ENCODE results near the gene HHEX. TPM values are rescaled to one million over a fixed set of nuclear protein-coding genes. Genes with fewer than 3 reads are reported as not detected.

HHEX gene
- polyA plus RNA-seq, 2 of the 4 experiments (the other 2 are of a cell fraction) = 18.1 to 28.1 TPM

DNA sequence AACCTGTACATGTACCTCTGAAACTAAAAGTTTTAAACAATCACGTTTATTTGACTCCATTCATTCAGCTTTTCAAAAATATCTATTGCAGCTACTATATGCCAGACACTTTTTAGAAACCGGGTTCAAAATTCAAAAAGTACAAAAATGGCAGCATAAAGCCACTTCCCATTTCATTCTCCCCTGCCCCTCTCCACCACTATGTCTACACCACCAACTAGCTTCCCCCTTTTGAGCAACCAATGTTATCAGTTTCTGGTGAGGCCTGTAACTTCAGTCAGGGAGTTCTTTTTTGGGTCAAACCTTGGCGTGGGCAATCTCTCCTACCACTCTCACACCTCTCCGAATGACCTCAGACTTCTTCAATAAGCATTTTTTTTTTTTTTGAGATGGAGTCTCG lies 11.5 kb upstream of the HHEX start:
- TF ChIP-seq, protein P1, sequence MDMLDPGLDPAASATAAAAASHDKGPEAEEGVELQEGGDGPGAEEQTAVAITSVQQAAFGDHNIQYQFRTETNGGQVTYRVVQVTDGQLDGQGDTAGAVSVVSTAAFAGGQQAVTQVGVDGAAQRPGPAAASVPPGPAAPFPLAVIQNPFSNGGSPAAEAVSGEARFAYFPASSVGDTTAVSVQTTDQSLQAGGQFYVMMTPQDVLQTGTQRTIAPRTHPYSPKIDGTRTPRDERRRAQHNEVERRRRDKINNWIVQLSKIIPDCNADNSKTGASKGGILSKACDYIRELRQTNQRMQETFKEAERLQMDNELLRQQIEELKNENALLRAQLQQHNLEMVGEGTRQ (IDR thresholded peaks at IDR 0.05) = no peak
- TF ChIP-seq ZSCAN20 (CRISPR knock-in tag; IDR thresholded peaks at IDR 0.05) = no peak
- TF ChIP-seq, protein P2, sequence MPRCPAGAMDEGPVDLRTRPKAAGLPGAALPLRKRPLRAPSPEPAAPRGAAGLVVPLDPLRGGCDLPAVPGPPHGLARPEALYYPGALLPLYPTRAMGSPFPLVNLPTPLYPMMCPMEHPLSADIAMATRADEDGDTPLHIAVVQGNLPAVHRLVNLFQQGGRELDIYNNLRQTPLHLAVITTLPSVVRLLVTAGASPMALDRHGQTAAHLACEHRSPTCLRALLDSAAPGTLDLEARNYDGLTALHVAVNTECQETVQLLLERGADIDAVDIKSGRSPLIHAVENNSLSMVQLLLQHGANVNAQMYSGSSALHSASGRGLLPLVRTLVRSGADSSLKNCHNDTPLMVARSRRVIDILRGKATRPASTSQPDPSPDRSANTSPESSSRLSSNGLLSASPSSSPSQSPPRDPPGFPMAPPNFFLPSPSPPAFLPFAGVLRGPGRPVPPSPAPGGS (IDR thresholded peaks at IDR 0.05) = no peak
- TF ChIP-seq, protein P3, sequence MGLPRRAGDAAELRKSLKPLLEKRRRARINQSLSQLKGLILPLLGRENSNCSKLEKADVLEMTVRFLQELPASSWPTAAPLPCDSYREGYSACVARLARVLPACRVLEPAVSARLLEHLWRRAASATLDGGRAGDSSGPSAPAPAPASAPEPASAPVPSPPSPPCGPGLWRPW (IDR thresholded peaks at IDR 0.05) = no peak
- no peak for TF ChIP-seq POLR2AphosphoS2 (conservative IDR thresholded peaks at IDR 0.05; ENCODE audit: low read length)
- TF ChIP-seq HDAC2 (IDR thresholded peaks at IDR 0.05) = no peak
- TF ChIP-seq SREBF2 (IDR thresholded peaks at IDR 0.05) = no peak
- WGBS (ENCODE audit: missing lambda C conversion rate) = 89% methylated on average over 5 of the region's 5 CpGs
- no peak overlapping the region for H3K4me3 ChIP-seq
- ChIA-PET POLR2A (no interaction called here), CTCF (interaction anchor here (1.6 kb wide), 1 partner anchor 13 kb away, joined by 3 read pairs; no protein-coding TSS in a partner anchor)
- H3K4me2 ChIP-seq = no peak overlapping the region
- DNase-seq (ENCODE audit: low read depth in 1 of 2, low spot score in 1 of 2) (no peak), ATAC-seq (no peak), FAIRE-seq (no peak)
- no peaks in the 10 kb centered on the region for H3K9me3 ChIP-seq
- H3K4me1 ChIP-seq = no peaks in the 10 kb centered on the region
- no peak overlapping the region for H3K27ac ChIP-seq

DNA sequence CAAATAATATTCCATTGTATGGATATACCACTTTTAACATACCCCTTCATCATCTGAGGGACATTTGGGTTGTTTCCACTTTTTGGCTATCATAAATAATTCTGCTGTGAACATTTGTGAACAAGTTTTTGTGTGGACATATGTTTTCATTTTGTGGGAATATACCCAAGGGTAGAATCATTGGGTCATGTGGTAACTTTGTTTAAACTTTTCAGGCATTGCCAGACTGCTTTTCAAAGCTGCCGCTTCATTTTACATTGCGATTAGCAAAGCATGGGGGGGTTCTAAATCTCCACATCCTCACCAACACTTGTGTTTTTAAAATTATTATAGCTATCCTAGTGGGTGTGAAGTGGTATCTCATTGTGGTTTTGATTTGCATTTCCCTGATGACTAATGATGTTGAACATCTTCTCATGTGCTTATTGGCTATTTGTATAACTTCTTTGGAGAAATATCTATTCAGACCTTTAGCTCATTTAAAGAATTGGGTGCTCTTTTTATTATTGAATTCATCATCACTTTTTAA lies 8.4 kb upstream of the HHEX start:
- no peaks in the 10 kb centered on the region for H3K4me1 ChIP-seq
- H3K9me3 ChIP-seq = peaks cover 4% of the 10 kb centered on the region; the same call in 1 of the 3 replicates
- ChIA-PET CTCF (interaction anchor here (1.0 to 1.2 kb wide), 2 partner anchors 17 to 161 kb away, joined by 3 read pairs; no protein-coding TSS in a partner anchor), POLR2A (no interaction called here)
- H3K4me2 ChIP-seq = no peak overlapping the region
- no peak overlapping the region for H3K4me3 ChIP-seq
- ATAC-seq = no peak
- WGBS (ENCODE audit: missing lambda C conversion rate) = 96% methylated on average over 2 of the region's 2 CpGs
- no peak for DNase-seq (ENCODE audit: low read depth in 1 of 2, low spot score in 1 of 2)
- FAIRE-seq = no peak
- H3K27ac ChIP-seq = no peak overlapping the region
- no peak for TF ChIP-seq RAD21 (conservative IDR thresholded peaks at IDR 0.05 in 1 of 2, IDR thresholded peaks at IDR 0.05 in 1 of 2)
- TF ChIP-seq, protein P1 (IDR thresholded peaks at IDR 0.05) = no peak
- TF ChIP-seq JUNB (IDR thresholded peaks at IDR 0.05) = no peak
- no peak for TF ChIP-seq HOXA7 (CRISPR knock-in tag; IDR thresholded peaks at IDR 0.05)
- TF ChIP-seq EHF (CRISPR knock-in tag; IDR thresholded peaks at IDR 0.05) = no peak
- TF ChIP-seq FOXS1 (CRISPR knock-in tag; IDR thresholded peaks at IDR 0.05) = no peak
- TF ChIP-seq, protein P4, sequence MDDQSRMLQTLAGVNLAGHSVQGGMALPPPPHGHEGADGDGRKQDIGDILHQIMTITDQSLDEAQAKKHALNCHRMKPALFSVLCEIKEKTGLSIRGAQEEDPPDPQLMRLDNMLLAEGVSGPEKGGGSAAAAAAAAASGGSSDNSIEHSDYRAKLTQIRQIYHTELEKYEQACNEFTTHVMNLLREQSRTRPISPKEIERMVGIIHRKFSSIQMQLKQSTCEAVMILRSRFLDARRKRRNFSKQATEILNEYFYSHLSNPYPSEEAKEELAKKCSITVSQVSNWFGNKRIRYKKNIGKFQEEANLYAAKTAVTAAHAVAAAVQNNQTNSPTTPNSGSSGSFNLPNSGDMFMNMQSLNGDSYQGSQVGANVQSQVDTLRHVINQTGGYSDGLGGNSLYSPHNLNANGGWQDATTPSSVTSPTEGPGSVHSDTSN (IDR thresholded peaks at IDR 0.05) = no peak
- TF ChIP-seq SREBF2 (IDR thresholded peaks at IDR 0.05) = no peak
- no peak for TF ChIP-seq MAFK (IDR thresholded peaks at IDR 0.05; ENCODE audit: partially characterized antibody)

DNA sequence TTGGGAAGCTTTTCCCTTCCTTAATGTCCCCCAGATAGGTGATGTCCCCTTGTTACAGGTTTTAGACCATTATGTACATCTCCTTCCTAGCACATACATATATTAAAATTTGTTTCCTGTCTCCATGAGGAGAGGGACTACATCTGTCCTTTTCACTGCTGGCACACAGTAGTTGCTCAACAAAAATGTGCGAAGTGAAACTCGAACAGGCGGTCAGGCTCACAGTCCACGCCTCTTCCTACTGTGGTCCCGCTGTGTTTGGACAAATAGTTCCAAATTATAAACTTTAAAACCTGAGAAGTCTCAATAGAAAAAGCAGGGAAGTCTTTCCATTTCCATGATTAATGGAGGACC lies 1.2 kb upstream of the HHEX start:
- Histone ChIP-seq H3K9me3 (peaks cover 4% of the 10 kb centered on the region; the same call in 1 of the 3 replicates), H3K4me2 (peak overlapping the region; percentile 96), H3K4me1 (peaks cover 30% of the 10 kb centered on the region), H3K27ac (peak overlapping the region; percentile 95 to 97; a peak in 4 of 6 replicates), H3K4me3 (peak overlapping the region; percentile 97)
- WGBS (ENCODE audit: missing lambda C conversion rate) = 88% methylated on average over 5 of the region's 5 CpGs
- FAIRE-seq (no peak), ATAC-seq (no peak), DNase-seq (ENCODE audit: low read depth in 1 of 2, low spot score in 1 of 2) (no peak)
- TF ChIP-seq, protein P5, sequence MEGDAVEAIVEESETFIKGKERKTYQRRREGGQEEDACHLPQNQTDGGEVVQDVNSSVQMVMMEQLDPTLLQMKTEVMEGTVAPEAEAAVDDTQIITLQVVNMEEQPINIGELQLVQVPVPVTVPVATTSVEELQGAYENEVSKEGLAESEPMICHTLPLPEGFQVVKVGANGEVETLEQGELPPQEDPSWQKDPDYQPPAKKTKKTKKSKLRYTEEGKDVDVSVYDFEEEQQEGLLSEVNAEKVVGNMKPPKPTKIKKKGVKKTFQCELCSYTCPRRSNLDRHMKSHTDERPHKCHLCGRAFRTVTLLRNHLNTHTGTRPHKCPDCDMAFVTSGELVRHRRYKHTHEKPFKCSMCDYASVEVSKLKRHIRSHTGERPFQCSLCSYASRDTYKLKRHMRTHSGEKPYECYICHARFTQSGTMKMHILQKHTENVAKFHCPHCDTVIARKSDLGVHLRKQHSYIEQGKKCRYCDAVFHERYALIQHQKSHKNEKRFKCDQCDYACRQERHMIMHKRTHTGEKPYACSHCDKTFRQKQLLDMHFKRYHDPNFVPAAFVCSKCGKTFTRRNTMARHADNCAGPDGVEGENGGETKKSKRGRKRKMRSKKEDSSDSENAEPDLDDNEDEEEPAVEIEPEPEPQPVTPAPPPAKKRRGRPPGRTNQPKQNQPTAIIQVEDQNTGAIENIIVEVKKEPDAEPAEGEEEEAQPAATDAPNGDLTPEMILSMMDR (IDR thresholded peaks at IDR 0.05) = no peak
- ChIA-PET CTCF (interaction anchor here (1.4 to 1.9 kb wide), 2 partner anchors 10 to 34 kb away, joined by 3 to 5 read pairs; no protein-coding TSS in a partner anchor), POLR2A (interaction anchor here (0.6 to 3.3 kb wide), 4 partner anchors 38 to 159 kb away, joined by 3 to 31 read pairs (median 12); partner anchors contain the start of genes EXOC6 and IDE)
